ENCODE measurements around the gene PCDH1.

- TF ChIP-seq, protein P1, sequence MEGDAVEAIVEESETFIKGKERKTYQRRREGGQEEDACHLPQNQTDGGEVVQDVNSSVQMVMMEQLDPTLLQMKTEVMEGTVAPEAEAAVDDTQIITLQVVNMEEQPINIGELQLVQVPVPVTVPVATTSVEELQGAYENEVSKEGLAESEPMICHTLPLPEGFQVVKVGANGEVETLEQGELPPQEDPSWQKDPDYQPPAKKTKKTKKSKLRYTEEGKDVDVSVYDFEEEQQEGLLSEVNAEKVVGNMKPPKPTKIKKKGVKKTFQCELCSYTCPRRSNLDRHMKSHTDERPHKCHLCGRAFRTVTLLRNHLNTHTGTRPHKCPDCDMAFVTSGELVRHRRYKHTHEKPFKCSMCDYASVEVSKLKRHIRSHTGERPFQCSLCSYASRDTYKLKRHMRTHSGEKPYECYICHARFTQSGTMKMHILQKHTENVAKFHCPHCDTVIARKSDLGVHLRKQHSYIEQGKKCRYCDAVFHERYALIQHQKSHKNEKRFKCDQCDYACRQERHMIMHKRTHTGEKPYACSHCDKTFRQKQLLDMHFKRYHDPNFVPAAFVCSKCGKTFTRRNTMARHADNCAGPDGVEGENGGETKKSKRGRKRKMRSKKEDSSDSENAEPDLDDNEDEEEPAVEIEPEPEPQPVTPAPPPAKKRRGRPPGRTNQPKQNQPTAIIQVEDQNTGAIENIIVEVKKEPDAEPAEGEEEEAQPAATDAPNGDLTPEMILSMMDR (IDR thresholded peaks at IDR 0.05; ENCODE audit: low read depth, low read length, poor library complexity, severe bottlenecking) = no peak
- no peak; the same call in 1 of the 2 replicates for TF ChIP-seq EZH2phosphoT487 (IDR thresholded peaks at IDR 0.05; ENCODE audit: borderline replicate concordance, low read length)
These were observed 1.4 kb downstream of the PCDH1 start for GRCh38 chr5:141876628-141877355.

All from DOHH2 (cell line).